Naive thymus-derived CD4-positive, alpha-beta T cell (primary cell): ENCODE results near the gene HOXB5. TPM values are rescaled to one million over a fixed set of nuclear protein-coding genes. Genes with fewer than 3 reads are reported as not detected.

ENCODE experiments used
- ATAC-seq: fragments of 150-1000 bp; cut with Tn5 transposase; 2 replicates; pipeline ENCODE4 v1.10.0; 2021; ENCODE audit warnings: mild to moderate bottlenecking, moderate library complexity
- CTCF ChIA-PET: fragments of 350-600 bp; sonication (Branson Sonifier 250); formaldehyde crosslinking; loops from one replicate; lab custom pipeline; 2021; ENCODE audit warnings: antibody characterized with exemption; lab: Charles Lee
- POLR2A ChIA-PET: fragments of 350-600 bp; sonication (Branson Sonifier 250); formaldehyde crosslinking; loops from one replicate; lab custom pipeline; 2021; ENCODE audit warnings: antibody characterized with exemption, inconsistent platforms; lab: Charles Lee
- DNase-seq, 9 donors: peaks; one replicate each; pipeline versions ENCODE4 v3.0.0 to v3.0.0-alpha.2; 2020 to 2022; ENCODE audit warnings: mixed read lengths in 1 of 9
- H3K27ac ChIP-seq: one replicate; pipeline ENCODE4 v1.7.0; 2013; ENCODE audit warnings: mild to moderate bottlenecking, low read depth, low read length, moderate library complexity
- H3K27me3 ChIP-seq, 2 donors: one replicate each; pipeline ENCODE4 v1.7.0; 2013; ENCODE audit warnings: low read length in 2 of 2, mild to moderate bottlenecking in 2 of 2, moderate library complexity in 2 of 2; ENCODE audit not compliant: control insufficient read depth in 2 of 2, insufficient read depth in 2 of 2
- H3K36me3 ChIP-seq, 3 experiments: 1 replicate in 2 of 3; 2 replicates in 1 of 3; pipeline ENCODE4 v1.7.0; 2013; ENCODE audit warnings: low read length in 3 of 3, mild to moderate bottlenecking in 3 of 3, moderate library complexity in 1 of 3; ENCODE audit not compliant: insufficient read depth in 3 of 3, control insufficient read depth in 2 of 3
- H3K4me1 ChIP-seq, 2 donors: one replicate each; pipeline ENCODE4 v1.7.0; 2013; ENCODE audit warnings: low read length in 2 of 2, mild to moderate bottlenecking in 2 of 2, moderate library complexity in 1 of 2; ENCODE audit not compliant: control insufficient read depth in 2 of 2, insufficient read depth in 2 of 2
- H3K4me3 ChIP-seq: 2 replicates; pipeline ENCODE4 v1.7.0; 2013; ENCODE audit warnings: mild to moderate bottlenecking, low read length
- H3K9me3 ChIP-seq, 3 experiments: 1 replicate in 2 of 3; 2 replicates in 1 of 3; pipeline ENCODE4 v1.7.0; 2013; ENCODE audit warnings: low read length in 3 of 3; ENCODE audit not compliant: control insufficient read depth in 2 of 3
- H3K27ac Mint-ChIP-seq, 9 donors: one replicate each; pipeline ENCODE4 v1.8.0; 2020 to 2022; ENCODE audit warnings: mixed read lengths in 9 of 9, mild to moderate bottlenecking in 8 of 9, moderate library complexity in 5 of 9, inconsistent platforms in 2 of 9
- H3K27me3 Mint-ChIP-seq, 5 donors: one replicate each; pipeline ENCODE4 v1.8.0; 2021 to 2022; ENCODE audit warnings: mixed read lengths in 5 of 5, mild to moderate bottlenecking in 1 of 5
- H3K36me3 Mint-ChIP-seq, 5 donors: one replicate each; pipeline ENCODE4 v1.8.0; 2020 to 2022; ENCODE audit warnings: mixed read lengths in 5 of 5, mild to moderate bottlenecking in 3 of 5, inconsistent platforms in 1 of 5
- H3K4me1 Mint-ChIP-seq, 7 donors: one replicate each; pipeline ENCODE4 v1.8.0; 2020 to 2022; ENCODE audit warnings: mixed read lengths in 7 of 7, mild to moderate bottlenecking in 3 of 7, inconsistent platforms in 1 of 7
- H3K4me3 Mint-ChIP-seq, 10 donors: one replicate each; pipeline ENCODE4 v1.8.0; 2020 to 2022; ENCODE audit warnings: mild to moderate bottlenecking in 10 of 10, mixed read lengths in 10 of 10, moderate library complexity in 6 of 10, inconsistent platforms in 2 of 10
- H3K9me3 Mint-ChIP-seq, 11 donors: one replicate each; pipeline ENCODE4 v1.8.0; 2020 to 2022; ENCODE audit warnings: mixed read lengths in 11 of 11, mild to moderate bottlenecking in 4 of 11, inconsistent platforms in 1 of 11, moderate library complexity in 1 of 11
- intact Hi-C, 2 donors: fragments of 100-400 bp; cut with micrococcal nuclease; formaldehyde crosslinking; loops; one replicate each; pipeline ENCODE4 v1.15.1; 2023
- polyA plus RNA-seq, 2 donors: library from polyadenylated mRNA; unstranded; fragments of 300-500 nt; fragmentation: Illumina TruSeq; gene quantifications; one replicate each; pipeline ENCODE4 v1.2.3, GENCODE V29; 2021
- total RNA-seq, 6 experiments: library from RNA in 5 of 6; stranded (reverse) in 5 of 6; gene quantifications; 1 replicate in 5 of 6; 2 replicates in 1 of 6; pipeline ENCODE4 v1.2.3 and lab custom pipeline; 2021 to 2026

The HOXB5 gene
- total and polyA plus RNA-seq, 7 experiments from 2014 or later: not detected

DNA sequence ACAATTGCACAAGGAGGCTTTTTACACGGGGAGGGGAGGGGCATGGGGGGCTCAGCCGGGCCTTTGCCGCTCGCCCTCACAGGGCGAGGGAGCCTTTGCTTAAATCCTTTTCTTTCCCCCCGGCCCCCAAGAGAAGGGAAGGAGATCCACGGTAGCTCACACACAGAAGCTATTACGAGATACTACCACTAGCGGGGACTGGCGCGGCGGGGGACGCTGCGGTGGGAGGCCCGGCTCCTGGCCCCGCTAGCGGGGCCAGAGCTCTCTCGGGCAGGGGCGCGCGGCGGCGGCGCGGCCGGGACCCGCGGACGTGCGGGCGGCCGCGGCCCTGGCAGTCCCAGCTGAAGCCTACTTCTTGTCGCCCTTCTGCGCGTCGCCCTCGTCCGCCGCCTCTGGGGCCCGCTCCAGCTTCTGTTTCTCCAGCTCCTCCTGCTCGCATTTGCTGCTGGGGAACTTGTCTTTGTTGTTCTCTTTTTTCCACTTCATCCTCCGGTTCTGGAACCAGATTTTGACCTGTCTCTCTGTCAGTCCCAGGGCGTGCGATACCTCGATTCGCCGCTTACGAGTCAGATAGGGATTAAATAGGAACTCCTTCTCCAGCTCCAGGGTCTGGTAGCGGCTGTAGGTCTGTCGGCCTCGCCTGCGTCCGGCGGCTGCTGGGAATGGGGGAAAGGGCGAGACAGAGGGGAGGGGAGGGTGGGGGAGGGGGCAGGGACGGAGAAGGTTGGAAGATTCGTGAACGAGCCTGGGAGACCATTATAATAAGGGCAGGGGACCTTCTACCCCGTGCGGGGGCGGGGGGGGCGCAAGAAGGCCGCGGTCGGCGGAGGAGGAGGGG, 19.5 kb upstream of the HOXB5 start:
- intact Hi-C loops: loop anchor here (2.0 to 10.0 kb wide), 6 partner anchors 114 to 1352 kb away; partner anchors contain the start of genes DLX4 (in 1 of the 2), HOXB13 (in 1 of the 2), IGF2BP1 (in 1 of the 2) and PNPO (in 1 of the 2)
- ATAC-seq: peak; percentile 80
- H3K27ac Mint-ChIP-seq: peak overlapping the region in 1 of 9 donors; percentile 82

DNA sequence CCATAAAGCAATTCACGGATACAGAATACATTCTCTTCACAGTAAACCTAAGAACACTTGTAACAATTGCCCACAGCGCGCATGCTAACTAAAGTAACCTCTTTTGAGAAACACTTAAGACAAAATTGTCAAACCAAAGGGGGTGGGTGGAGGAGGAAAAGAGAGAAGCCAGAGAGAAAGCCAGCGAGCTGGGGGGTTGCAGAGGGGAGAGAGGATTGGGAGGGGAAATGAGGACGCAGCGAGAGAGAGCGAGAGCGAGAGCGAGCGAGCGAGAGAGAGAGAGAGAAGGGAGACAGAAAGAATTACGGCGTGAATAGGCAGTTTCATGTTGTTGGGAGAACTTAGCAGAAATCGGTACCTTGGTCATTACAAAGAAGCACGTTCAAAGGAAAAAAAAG, 18.9 kb upstream of the HOXB5 start:
- H3K4me3 ChIP-seq: peak overlapping the region; percentile 32
- no peak overlapping the region for H3K27ac ChIP-seq
- no peak for DNase-seq
- H3K36me3 ChIP-seq: no peaks in the 10 kb centered on the region
- peaks cover 28 to 42% of the 10 kb centered on the region in 2 donors for H3K4me1 ChIP-seq
- intact Hi-C loops: loop anchor here (2.0 to 10.0 kb wide), 6 partner anchors 115 to 1352 kb away; partner anchors contain the start of genes DLX4 (in 1 of the 2), HOXB13 (in 1 of the 2), IGF2BP1 (in 1 of the 2) and PNPO (in 1 of the 2)
- POLR2A ChIA-PET: interaction anchor here (1.0 kb wide), 1 partner anchor 19 kb away, joined by 3 read pairs; the partner anchor contains the start of gene HOXB5
- peak overlapping the region; percentile 58 to 95 (median 77) for H3K4me3 Mint-ChIP-seq
- peaks cover 28 to 59% of the 10 kb centered on the region in 2 donors for H3K27me3 ChIP-seq
- CTCF ChIA-PET: interaction anchor here (0.9 to 1.2 kb wide), 3 partner anchors 9 to 19 kb away, joined by 3 to 5 read pairs (median 4); partner anchors contain the start of gene HOXB5
- peak overlapping the region in 2 of 9 donors; percentile 73 to 82 for H3K27ac Mint-ChIP-seq
- H3K4me1 Mint-ChIP-seq: peaks cover 38 to 58% (median 49%) of the 10 kb centered on the region in 7 donors
- no peaks in the 10 kb centered on the region for H3K9me3 ChIP-seq
- peaks cover 75 to 87% (median 81%) of the 10 kb centered on the region in 5 donors for H3K27me3 Mint-ChIP-seq
- H3K9me3 Mint-ChIP-seq: peaks cover 0 to 1% (median 0%) of the 10 kb centered on the region in 11 donors
- H3K36me3 Mint-ChIP-seq: peaks cover 0 to 1% (median 0%) of the 10 kb centered on the region in 5 donors
- peak; percentile 24 for ATAC-seq

More for the DNA sequence above, 19.5 kb upstream of the HOXB5 start:
- peak overlapping the region; percentile 73 to 95 (median 86) for H3K4me3 Mint-ChIP-seq
- peak in 4 of 9 donors; percentile 39 to 57 (median 42) for DNase-seq
- Histone ChIP-seq H3K4me1 (peaks cover 30 to 45% of the 10 kb centered on the region in 2 donors), H3K9me3 (no peaks in the 10 kb centered on the region), H3K36me3 (no peaks in the 10 kb centered on the region), H3K4me3 (peak overlapping the region; percentile 32), H3K27me3 (peaks cover 34 to 61% of the 10 kb centered on the region in 2 donors), H3K27ac (no peak overlapping the region)
- peaks cover 0 to 1% (median 0%) of the 10 kb centered on the region in 5 donors for H3K36me3 Mint-ChIP-seq
- H3K27me3 Mint-ChIP-seq: peaks cover 73 to 87% (median 80%) of the 10 kb centered on the region in 5 donors
- ChIA-PET CTCF (interaction anchor here (0.7 to 1.2 kb wide), 5 partner anchors 9 to 375 kb away, joined by 3 to 5 read pairs (median 3); partner anchors contain the start of gene HOXB5), POLR2A (interaction anchor here (1.0 kb wide), 1 partner anchor 20 kb away, joined by 3 read pairs; the partner anchor contains the start of gene HOXB5)
- peaks cover 0 to 1% (median 0%) of the 10 kb centered on the region in 11 donors for H3K9me3 Mint-ChIP-seq
- peaks cover 39 to 60% (median 52%) of the 10 kb centered on the region in 7 donors for H3K4me1 Mint-ChIP-seq

DNA sequence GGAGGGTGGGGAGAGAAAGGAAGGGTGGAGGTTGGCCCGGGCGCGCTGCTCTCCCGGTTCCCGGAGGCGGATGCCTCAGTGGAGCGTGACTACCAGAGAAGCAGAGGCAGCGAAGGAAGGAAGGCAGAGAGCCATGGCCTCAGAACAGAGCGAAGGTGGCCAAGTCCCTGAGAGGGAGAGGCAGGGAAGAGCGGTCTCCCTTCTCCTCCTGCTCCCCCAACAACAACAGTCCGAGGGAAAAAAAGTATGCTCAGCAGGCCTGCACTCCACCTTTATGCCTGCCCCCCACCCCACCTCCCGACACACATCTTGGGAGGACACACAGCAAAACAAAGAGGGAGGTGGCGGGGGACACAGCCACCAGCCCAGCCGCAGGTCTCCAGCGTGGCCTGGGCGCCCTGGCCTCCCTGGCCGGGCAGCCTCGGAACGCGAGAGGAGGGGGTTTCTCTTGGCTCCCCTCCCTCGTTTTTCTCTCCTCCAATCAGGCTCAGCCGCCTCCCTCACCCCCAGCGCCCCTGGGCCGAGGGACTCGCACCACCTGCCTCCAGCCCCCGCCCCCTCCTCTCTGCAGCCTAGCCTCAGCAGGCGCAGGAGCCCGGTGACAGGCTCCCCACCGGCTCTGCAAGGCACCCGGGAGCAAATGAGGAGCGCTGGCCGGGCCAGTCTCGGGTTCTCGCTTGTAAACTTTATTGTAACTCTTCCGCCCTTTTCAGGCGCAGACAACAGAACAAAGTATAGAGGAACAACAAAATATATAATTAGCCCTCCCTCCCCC, 18.3 kb upstream of the HOXB5 start:
- DNase-seq (no peak), ATAC-seq (no peak)
- Histone ChIP-seq H3K4me3 (peak overlapping the region; percentile 27), H3K27me3 (peaks cover 22 to 56% of the 10 kb centered on the region in 2 donors), H3K4me1 (peaks cover 28 to 42% of the 10 kb centered on the region in 2 donors), H3K36me3 (no peaks in the 10 kb centered on the region), H3K27ac (no peak overlapping the region), H3K9me3 (no peaks in the 10 kb centered on the region)
- Mint-ChIP-seq H3K27ac (peak overlapping the region in 4 of 9 donors; percentile 26 to 77 (median 66)), H3K27me3 (peaks cover 74 to 87% (median 77%) of the 10 kb centered on the region in 5 donors), H3K4me1 (peaks cover 32 to 52% (median 44%) of the 10 kb centered on the region in 7 donors), H3K36me3 (peaks cover 0 to 1% (median 0%) of the 10 kb centered on the region in 5 donors), H3K9me3 (peaks cover 0 to 1% (median 0%) of the 10 kb centered on the region in 11 donors), H3K4me3 (peak overlapping the region; percentile 74 to 97 (median 90))
- intact Hi-C loops: loop anchor here (2.0 to 10.0 kb wide), 6 partner anchors 115 to 1353 kb away; partner anchors contain the start of genes DLX4 (in 1 of the 2), HOXB13 (in 1 of the 2), IGF2BP1 (in 1 of the 2) and PNPO (in 1 of the 2)
- ChIA-PET CTCF (interaction anchor here (1.1 kb wide), 1 partner anchor 10 kb away, joined by 4 read pairs; no protein-coding TSS in a partner anchor), POLR2A (interaction anchor here (1.0 kb wide), 1 partner anchor 18 kb away, joined by 3 read pairs; the partner anchor contains the start of gene HOXB5)

DNA sequence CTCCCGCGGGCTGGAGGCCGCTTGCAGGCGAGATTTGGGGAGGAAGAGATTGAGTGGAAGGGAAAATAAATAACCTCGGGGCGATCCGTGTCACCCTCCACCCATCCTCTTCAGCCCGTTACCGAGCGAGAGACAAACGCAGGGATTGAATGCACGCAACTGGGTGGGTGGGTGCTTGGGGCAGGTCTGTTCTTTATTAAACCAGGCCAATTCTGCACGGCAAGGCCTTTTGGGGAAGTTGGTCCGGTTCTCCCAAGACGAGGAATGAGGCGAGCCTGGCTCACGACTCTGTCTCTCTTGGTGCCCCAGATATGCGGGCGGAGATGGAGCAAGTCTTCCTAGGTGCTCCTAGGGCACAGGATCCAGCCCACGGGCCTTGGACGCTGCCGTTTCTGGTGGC, 17.6 kb upstream of the HOXB5 start:
- H3K27ac Mint-ChIP-seq: peak overlapping the region in 6 of 9 donors; percentile 26 to 77 (median 68)
- H3K4me1 Mint-ChIP-seq: peaks cover 30 to 49% (median 44%) of the 10 kb centered on the region in 7 donors
- peaks cover 0 to 1% (median 0%) of the 10 kb centered on the region in 5 donors for H3K36me3 Mint-ChIP-seq
- no peak for DNase-seq
- peaks cover 76 to 87% (median 79%) of the 10 kb centered on the region in 5 donors for H3K27me3 Mint-ChIP-seq
- ATAC-seq: no peak
- H3K27me3 ChIP-seq: peaks cover 17 to 50% of the 10 kb centered on the region in 2 donors
- H3K9me3 ChIP-seq: no peaks in the 10 kb centered on the region
- H3K27ac ChIP-seq: no peak overlapping the region
- no peaks in the 10 kb centered on the region for H3K36me3 ChIP-seq
- peak overlapping the region; percentile 81 for H3K4me3 ChIP-seq
- POLR2A ChIA-PET: no interaction called here
- CTCF ChIA-PET: no interaction called here
- intact Hi-C loops: loop anchor here (5.0 to 10.0 kb wide), 5 partner anchors 116 to 1354 kb away; partner anchors contain the start of genes DLX4 (in 1 of the 2), HOXB13 (in 1 of the 2), IGF2BP1 (in 1 of the 2) and PNPO (in 1 of the 2)
- peaks cover 0 to 1% (median 0%) of the 10 kb centered on the region in 11 donors for H3K9me3 Mint-ChIP-seq
- H3K4me1 ChIP-seq: peaks cover 28 to 42% of the 10 kb centered on the region in 2 donors
- peak overlapping the region; percentile 74 to 97 (median 90) for H3K4me3 Mint-ChIP-seq

DNA sequence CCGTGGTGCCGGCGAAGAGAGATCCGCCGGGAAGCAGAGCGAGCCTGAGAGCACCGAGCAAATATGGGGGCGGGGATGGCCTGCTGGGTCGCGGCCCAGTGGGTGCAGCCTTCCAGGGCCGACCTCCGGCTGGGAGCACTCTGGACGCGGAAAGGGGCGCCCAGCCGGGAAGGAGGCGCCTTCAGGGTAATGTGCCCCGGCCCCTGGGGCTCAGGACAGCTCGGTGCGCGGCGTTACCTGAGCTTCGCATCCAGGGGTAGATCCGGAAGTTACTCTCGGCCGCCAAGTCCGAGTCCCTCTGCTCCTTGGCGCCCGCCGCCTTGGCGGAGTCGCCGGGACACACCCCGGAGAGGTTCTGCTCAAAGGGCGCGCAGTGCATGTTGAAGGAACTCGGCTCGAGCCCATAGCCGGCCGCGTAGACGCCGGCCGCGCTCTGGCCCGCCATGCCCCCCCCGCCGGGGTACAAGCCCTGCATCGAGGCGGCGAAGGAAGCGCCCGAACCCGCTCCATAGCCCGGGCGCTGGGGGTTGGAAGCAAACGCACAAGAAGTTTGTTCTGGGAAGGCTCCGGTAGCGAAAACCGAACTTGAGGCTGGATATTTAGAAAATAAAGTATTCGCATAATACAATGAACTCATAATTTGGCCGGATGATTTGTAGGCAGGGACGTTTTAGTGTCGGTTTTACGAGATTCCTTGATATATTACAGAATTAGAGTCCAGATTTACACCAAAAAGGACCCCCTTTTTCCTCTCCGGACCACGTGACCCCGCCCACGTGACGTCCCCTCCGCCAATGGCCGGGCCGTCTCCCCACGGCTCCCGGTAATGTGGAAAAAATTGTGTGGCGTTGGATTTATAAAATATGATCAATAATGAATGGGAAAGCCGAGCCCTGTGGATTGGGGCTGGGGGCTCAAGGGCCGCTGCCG, 17.0 kb upstream of the HOXB5 start, which contains the start of gene HOXB7:
Gene HOXB7, minus strand, starts transcription at position 736 of the 930 bp plus-strand sequence. Its CDS starts 99 bp downstream, at position 637.
- Histone ChIP-seq H3K9me3 (no peaks in the 10 kb centered on the region), H3K4me1 (peaks cover 28 to 42% of the 10 kb centered on the region in 2 donors), H3K27ac (no peak within 1 kb of the TSS), H3K4me3 (peak within 1 kb of the TSS; percentile 81), H3K36me3 (no peaks in the 10 kb centered on the region), H3K27me3 (peaks cover 11 to 46% of the 10 kb centered on the region in 2 donors)
- DNase-seq (peak in 3 of 9 donors; percentile 21 to 73 (median 32)), ATAC-seq (peak; percentile 36)
- peak within 1 kb of the TSS; percentile 74 to 97 (median 90) for H3K4me3 Mint-ChIP-seq
- CTCF ChIA-PET: interaction anchor here (1.7 kb wide), 1 partner anchor 9 kb away, joined by 7 read pairs; no protein-coding TSS in a partner anchor
- peaks cover 0 to 1% (median 0%) of the 10 kb centered on the region in 5 donors for H3K36me3 Mint-ChIP-seq
- peak within 1 kb of the TSS in 6 of 9 donors; percentile 26 to 77 (median 70) for H3K27ac Mint-ChIP-seq
- POLR2A ChIA-PET: no interaction called here
- H3K27me3 Mint-ChIP-seq: peaks cover 73 to 83% (median 77%) of the 10 kb centered on the region in 5 donors
- H3K4me1 Mint-ChIP-seq: peaks cover 30 to 49% (median 44%) of the 10 kb centered on the region in 7 donors
- peaks cover 0 to 1% (median 0%) of the 10 kb centered on the region in 11 donors for H3K9me3 Mint-ChIP-seq
- intact Hi-C loops: loop anchor here (5.0 to 10.0 kb wide), 5 partner anchors 117 to 1354 kb away; partner anchors contain the start of genes DLX4 (in 1 of the 2), HOXB13 (in 1 of the 2), IGF2BP1 (in 1 of the 2) and PNPO (in 1 of the 2)
